Sigmoid colon (tissue), 4 donors: ENCODE data around the gene MAPRE2.

Source experiments
- EP300 ChIP-seq, 4 donors: sonication (generic); formaldehyde crosslinking; IDR thresholded peaks; one replicate each; pipeline ENCODE4 v1.6.1; 2017; ENCODE audit warnings: antibody characterized with exemption in 4 of 4
- POLR2AphosphoS5 ChIP-seq, 4 donors: sonication (generic); formaldehyde crosslinking; IDR thresholded peaks; one replicate each; pipeline ENCODE4 v1.6.1; 2017; ENCODE audit warnings: antibody characterized with exemption in 4 of 4
- TF ChIP-seq, protein P1 (sequence below), 4 experiments: fragments of 450-650 bp in 3 of 4; fragments of 200-600 bp in 1 of 4; IDR thresholded peaks; one replicate each; pipeline ENCODE4 v1.5.1; 2016 to 2019; ENCODE audit warnings: antibody characterized with exemption in 4 of 4, mild to moderate bottlenecking in 3 of 4, moderate library complexity in 2 of 4

DNA sequence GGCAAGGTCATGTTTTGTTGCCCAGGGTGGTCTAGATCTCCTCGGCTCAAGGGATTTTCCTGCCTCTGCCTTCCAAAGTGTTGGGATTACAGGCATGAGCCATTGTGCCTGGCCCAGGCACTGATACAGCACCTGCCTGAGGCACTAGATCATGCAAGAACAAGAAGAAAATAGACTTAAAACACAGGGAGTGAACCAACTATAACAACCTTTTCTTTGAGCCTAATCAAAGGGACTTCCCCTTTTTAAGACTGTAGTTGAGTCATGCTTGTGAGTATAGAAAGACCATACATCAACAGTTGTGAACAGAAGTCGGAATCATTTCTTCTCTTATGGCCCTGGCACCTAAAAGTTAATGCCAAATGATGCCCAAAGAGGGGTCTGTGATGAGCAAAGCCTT, 47.9 kb upstream of the MAPRE2 start:
- TF ChIP-seq, protein P1, sequence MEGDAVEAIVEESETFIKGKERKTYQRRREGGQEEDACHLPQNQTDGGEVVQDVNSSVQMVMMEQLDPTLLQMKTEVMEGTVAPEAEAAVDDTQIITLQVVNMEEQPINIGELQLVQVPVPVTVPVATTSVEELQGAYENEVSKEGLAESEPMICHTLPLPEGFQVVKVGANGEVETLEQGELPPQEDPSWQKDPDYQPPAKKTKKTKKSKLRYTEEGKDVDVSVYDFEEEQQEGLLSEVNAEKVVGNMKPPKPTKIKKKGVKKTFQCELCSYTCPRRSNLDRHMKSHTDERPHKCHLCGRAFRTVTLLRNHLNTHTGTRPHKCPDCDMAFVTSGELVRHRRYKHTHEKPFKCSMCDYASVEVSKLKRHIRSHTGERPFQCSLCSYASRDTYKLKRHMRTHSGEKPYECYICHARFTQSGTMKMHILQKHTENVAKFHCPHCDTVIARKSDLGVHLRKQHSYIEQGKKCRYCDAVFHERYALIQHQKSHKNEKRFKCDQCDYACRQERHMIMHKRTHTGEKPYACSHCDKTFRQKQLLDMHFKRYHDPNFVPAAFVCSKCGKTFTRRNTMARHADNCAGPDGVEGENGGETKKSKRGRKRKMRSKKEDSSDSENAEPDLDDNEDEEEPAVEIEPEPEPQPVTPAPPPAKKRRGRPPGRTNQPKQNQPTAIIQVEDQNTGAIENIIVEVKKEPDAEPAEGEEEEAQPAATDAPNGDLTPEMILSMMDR (IDR thresholded peaks at IDR 0.05) = no peak
- TF ChIP-seq POLR2AphosphoS5 (IDR thresholded peaks at IDR 0.05) = no peak
- no peak for TF ChIP-seq EP300 (IDR thresholded peaks at IDR 0.05)
